ENCODE measurements around the gene TMEM250.

DNA sequence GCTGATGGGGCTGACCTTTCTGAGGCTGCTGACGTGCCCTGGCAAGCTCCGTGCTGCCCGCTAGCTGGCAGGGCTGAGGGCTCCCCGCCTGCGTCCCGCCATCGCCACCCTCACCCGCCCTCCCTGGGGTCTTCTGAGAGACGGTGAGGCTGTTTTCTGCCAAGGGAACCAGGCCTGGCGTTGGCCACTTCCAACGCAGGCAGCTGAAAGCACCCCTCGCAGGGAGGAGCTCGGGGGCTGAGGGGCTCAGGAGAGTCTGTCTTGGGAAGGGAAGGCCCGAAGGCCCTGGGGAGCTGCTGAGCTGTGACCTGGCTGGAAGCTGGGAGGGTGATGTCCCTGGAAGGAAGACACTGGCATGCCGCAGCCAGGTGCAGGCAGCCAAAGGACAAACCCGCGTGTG, 9.8 kb upstream of the TMEM250 start:
- no peak for TF ChIP-seq POLR2A (IDR thresholded peaks at IDR 0.05)
- no peak for TF ChIP-seq CTCF (IDR thresholded peaks at IDR 0.05 in 8 of 11, conservative IDR thresholded peaks at IDR 0.05 in 3 of 11)
- TF ChIP-seq POLR2AphosphoS5 (IDR thresholded peaks at IDR 0.05) = no peak
